A375 (cell line): Measurements from ENCODE around the gene C22orf42. TPM values are rescaled to one million over a fixed set of nuclear protein-coding genes. Genes with fewer than 3 reads are reported as not detected.

ENCODE experiments used
- small RNA-seq: library from RNA; depleted of rRNA; stranded (forward); fragments of <200 nt; gene quantifications from one replicate; pipeline ENCODE3, GENCODE V24; 2014
- total RNA-seq: library from RNA; depleted of rRNA; stranded (reverse); fragments of >200 nt; shearing (Covaris generic); gene quantifications from 2 replicates; pipeline ENCODE4 v1.2.3, GENCODE V29; 2014; rRNA removed

The C22orf42 gene
- not detected in 2 replicates for total RNA-seq

GRCh38 chr22:32158712-32159533 lies at the start of gene C22orf42:
Gene C22orf42, minus strand, starts transcription at chr22:32159303. Its CDS starts 88 bp downstream, at chr22:32159215.

GRCh38 chr22:32204856-32205722 lies 46.0 kb upstream of the C22orf42 start, which contains the start of gene RFPL2:
Gene RFPL2, minus strand, starts transcription at chr22:32205073. Its CDS starts 2,622 bp downstream, at chr22:32202451.

Small RNA genes within 50 kb of the gene (small RNA-seq; reads per million reads assigned to genes)
- not detected for gene AP1B1P2
- not detected for gene RF02171

Other genes starting within 250 kb of the C22orf42 start
- 43.4 and 44.7 TPM in 2 replicates for gene YWHAH, start 214.8 kb downstream of the C22orf42 start, total RNA-seq
- not detected in 2 replicates for gene SLC5A1, start 116.0 kb downstream of the C22orf42 start, total RNA-seq
- not detected in 2 replicates for gene RFPL2, start 45.8 kb upstream of the C22orf42 start, total RNA-seq
- gene SLC5A4, start 96.0 kb upstream of the C22orf42 start, total RNA-seq: 0.05 TPM in 1 of 2 replicates, not detected in the other
- not detected in 2 replicates for gene RFPL3, start 198.6 kb upstream of the C22orf42 start, total RNA-seq